Measurements from ENCODE around the gene TAF3. TPM values are rescaled to one million over a fixed set of nuclear protein-coding genes. Genes with fewer than 3 reads are reported as not detected.

TAF3 gene
- total RNA-seq, 1 donor from 2014 or later, result 10.8 TPM

GRCh38 chr10:8013619-8014018 lies 195.3 kb downstream of the TAF3 start:
- H3K36me3 ChIP-seq, result peaks cover 50% of the 10 kb centered on the region
- no peaks in the 10 kb centered on the region for H3K9me3 ChIP-seq
- H3K4me1 ChIP-seq, result no peaks in the 10 kb centered on the region
- no peak overlapping the region for H3K27ac ChIP-seq
- ATAC-seq, result no peak
- no peak for DNase-seq
- TF ChIP-seq CTCF (IDR thresholded peaks at IDR 0.05), result no peak
- intact Hi-C loops (cut with DNase I), result no loop called here
- no peaks in the 10 kb centered on the region for H3K27me3 ChIP-seq (ENCODE audit: low read depth)
- no peak overlapping the region for H3K4me3 ChIP-seq

GRCh38 chr10:8014649-8015048 lies 196.3 kb downstream of the TAF3 start:
- peaks cover 45% of the 10 kb centered on the region for H3K36me3 ChIP-seq
- ATAC-seq, result no peak
- TF ChIP-seq CTCF (IDR thresholded peaks at IDR 0.05), result no peak
- no peak overlapping the region for H3K4me3 ChIP-seq
- H3K27me3 ChIP-seq (ENCODE audit: low read depth), result no peaks in the 10 kb centered on the region
- DNase-seq, result no peak
- intact Hi-C loops (cut with DNase I), result no loop called here
- no peaks in the 10 kb centered on the region for H3K4me1 ChIP-seq
- H3K27ac ChIP-seq, result no peak overlapping the region
- no peaks in the 10 kb centered on the region for H3K9me3 ChIP-seq

- no peak for DNase-seq
- intact Hi-C loops (cut with DNase I), result no loop called here
- ATAC-seq, result no peak
- no peak for TF ChIP-seq CTCF (IDR thresholded peaks at IDR 0.05)
- Histone ChIP-seq H3K27me3 (ENCODE audit: low read depth) (no peaks in the 10 kb centered on the region), H3K9me3 (no peaks in the 10 kb centered on the region), H3K36me3 (peaks cover 21% of the 10 kb centered on the region), H3K4me3 (no peak overlapping the region), H3K4me1 (no peaks in the 10 kb centered on the region), H3K27ac (no peak overlapping the region)
Observed at GRCh38 chr10:8017277-8017676, 199.0 kb downstream of the TAF3 start.

GRCh38 chr10:8023321-8023720 lies 205.0 kb downstream of the TAF3 start:
- TF ChIP-seq CTCF (IDR thresholded peaks at IDR 0.05), result no peak
- Histone ChIP-seq H3K36me3 (no peaks in the 10 kb centered on the region), H3K27ac (no peak overlapping the region), H3K4me1 (no peaks in the 10 kb centered on the region), H3K27me3 (ENCODE audit: low read depth) (peaks cover 9% of the 10 kb centered on the region), H3K9me3 (no peaks in the 10 kb centered on the region), H3K4me3 (no peak overlapping the region)
- intact Hi-C loops (cut with DNase I), result no loop called here
- no peak for DNase-seq
- no peak for ATAC-seq

GRCh38 chr10:8023851-8024250 lies 205.5 kb downstream of the TAF3 start:
- ATAC-seq, result no peak
- intact Hi-C loops (cut with DNase I), result no loop called here
- no peak overlapping the region for H3K27ac ChIP-seq
- TF ChIP-seq CTCF (IDR thresholded peaks at IDR 0.05), result no peak
- no peak for DNase-seq
- H3K9me3 ChIP-seq, result no peaks in the 10 kb centered on the region
- peaks cover 9% of the 10 kb centered on the region for H3K27me3 ChIP-seq (ENCODE audit: low read depth)
- H3K4me1 ChIP-seq, result no peaks in the 10 kb centered on the region
- no peak overlapping the region for H3K4me3 ChIP-seq
- no peaks in the 10 kb centered on the region for H3K36me3 ChIP-seq
